ENCODE data around the gene SLC7A9. TPM values are rescaled to one million over a fixed set of nuclear protein-coding genes. Genes with fewer than 3 reads are reported as not detected.

The SLC7A9 gene
- polyA plus RNA-seq, 3 donors, result 0.13 TPM; not detected in 2

DNA sequence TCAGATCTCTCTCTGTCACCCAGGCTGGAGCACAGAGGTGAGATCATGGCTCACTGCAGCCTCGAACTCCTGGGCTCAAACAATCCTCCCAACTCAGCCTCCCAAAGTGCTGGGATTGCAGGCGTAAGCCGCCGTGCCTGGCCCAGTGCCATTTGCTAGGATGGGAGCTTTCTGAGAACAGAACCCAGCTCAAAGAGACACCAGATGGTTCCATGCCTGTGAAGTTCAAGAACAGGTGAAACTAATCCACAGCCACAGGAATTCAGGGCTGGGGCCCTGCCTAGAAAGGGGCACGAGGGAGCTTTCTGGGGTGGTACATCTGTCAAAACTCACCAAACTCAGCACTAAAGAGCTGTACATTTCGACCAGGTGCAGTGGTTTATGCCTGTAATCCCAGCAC, 4.2 kb downstream of the SLC7A9 start:
- Histone ChIP-seq H4K20me1 (ENCODE audit: insufficient read depth, low read length) (no peaks in the 10 kb centered on the region), H3K9ac (ENCODE audit: insufficient read depth, low read length, poor library complexity, severe bottlenecking) (no peak overlapping the region), H3K36me3 (replicated peaks in 1 of 2; ENCODE audit: control insufficient read depth in 1 of 2, insufficient read depth in 2 of 2, low read length in 2 of 2) (no peaks in the 10 kb centered on the region), H3K27ac (ENCODE audit: low read depth in 1 of 2, low read length in 2 of 2) (no peak overlapping the region), H2AFZ (ENCODE audit: insufficient read depth, low read depth, low read length, poor library complexity, severe bottlenecking) (no peak overlapping the region), H3K4me1 (ENCODE audit: control insufficient read depth in 1 of 2, insufficient read depth in 2 of 2, low read length in 2 of 2) (no peaks in the 10 kb centered on the region), H3K9me3 (replicated peaks in 1 of 2; ENCODE audit: control insufficient read depth in 1 of 2, insufficient read depth in 1 of 2, low read length in 2 of 2) (no peaks in the 10 kb centered on the region), H3K27me3 (ENCODE audit: control insufficient read depth in 2 of 2, insufficient read depth in 2 of 2, low read length in 2 of 2) (no peaks in the 10 kb centered on the region), H3K4me3 (replicated peaks in 1 of 3; ENCODE audit: low read depth in 2 of 3, low read length in 3 of 3) (no peak overlapping the region), H3K79me2 (ENCODE audit: insufficient read depth, low read length) (no peaks in the 10 kb centered on the region), H3K4me2 (replicated peaks; ENCODE audit: extremely low read depth, low read length, poor library complexity, severe bottlenecking) (no peak overlapping the region)
- Mint-ChIP-seq H3K27ac (no peak overlapping the region), H3K27me3 (ENCODE audit: low read depth in 3 of 3) (peaks cover 0 to 2% (median 0%) of the 10 kb centered on the region in 3 donors), H3K4me1 (no peaks in the 10 kb centered on the region), H3K36me3 (no peaks in the 10 kb centered on the region), H3K4me3 (no peak overlapping the region), H3K9me3 (peaks cover 0 to 2% (median 0%) of the 10 kb centered on the region in 7 donors)
- TF ChIP-seq, protein P1, sequence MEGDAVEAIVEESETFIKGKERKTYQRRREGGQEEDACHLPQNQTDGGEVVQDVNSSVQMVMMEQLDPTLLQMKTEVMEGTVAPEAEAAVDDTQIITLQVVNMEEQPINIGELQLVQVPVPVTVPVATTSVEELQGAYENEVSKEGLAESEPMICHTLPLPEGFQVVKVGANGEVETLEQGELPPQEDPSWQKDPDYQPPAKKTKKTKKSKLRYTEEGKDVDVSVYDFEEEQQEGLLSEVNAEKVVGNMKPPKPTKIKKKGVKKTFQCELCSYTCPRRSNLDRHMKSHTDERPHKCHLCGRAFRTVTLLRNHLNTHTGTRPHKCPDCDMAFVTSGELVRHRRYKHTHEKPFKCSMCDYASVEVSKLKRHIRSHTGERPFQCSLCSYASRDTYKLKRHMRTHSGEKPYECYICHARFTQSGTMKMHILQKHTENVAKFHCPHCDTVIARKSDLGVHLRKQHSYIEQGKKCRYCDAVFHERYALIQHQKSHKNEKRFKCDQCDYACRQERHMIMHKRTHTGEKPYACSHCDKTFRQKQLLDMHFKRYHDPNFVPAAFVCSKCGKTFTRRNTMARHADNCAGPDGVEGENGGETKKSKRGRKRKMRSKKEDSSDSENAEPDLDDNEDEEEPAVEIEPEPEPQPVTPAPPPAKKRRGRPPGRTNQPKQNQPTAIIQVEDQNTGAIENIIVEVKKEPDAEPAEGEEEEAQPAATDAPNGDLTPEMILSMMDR (IDR thresholded peaks at IDR 0.05), result no peak
- DNase-seq, result no peak
- WGBS (ENCODE audit: insufficient coverage), result 95% methylated on average over 3 of the region's 6 CpGs
- intact Hi-C loops (cut with micrococcal nuclease), result no loop called here

- Mint-ChIP-seq H3K9me3 (peaks cover 0 to 2% (median 0%) of the 10 kb centered on the region in 7 donors), H3K4me3 (no peak overlapping the region), H3K36me3 (no peaks in the 10 kb centered on the region), H3K27ac (no peak overlapping the region), H3K4me1 (no peaks in the 10 kb centered on the region), H3K27me3 (ENCODE audit: low read depth in 3 of 3) (peaks cover 0 to 2% (median 1%) of the 10 kb centered on the region in 3 donors)
- Histone ChIP-seq H3K27me3 (ENCODE audit: control insufficient read depth in 2 of 2, insufficient read depth in 2 of 2, low read length in 2 of 2) (no peaks in the 10 kb centered on the region), H4K20me1 (ENCODE audit: insufficient read depth, low read length) (no peaks in the 10 kb centered on the region), H2AFZ (ENCODE audit: insufficient read depth, low read depth, low read length, poor library complexity, severe bottlenecking) (no peak overlapping the region), H3K9ac (ENCODE audit: insufficient read depth, low read length, poor library complexity, severe bottlenecking) (no peak overlapping the region), H3K4me3 (replicated peaks in 1 of 3; ENCODE audit: low read depth in 2 of 3, low read length in 3 of 3) (no peak overlapping the region), H3K79me2 (ENCODE audit: insufficient read depth, low read length) (no peaks in the 10 kb centered on the region), H3K27ac (ENCODE audit: low read depth in 1 of 2, low read length in 2 of 2) (no peak overlapping the region), H3K36me3 (replicated peaks in 1 of 2; ENCODE audit: control insufficient read depth in 1 of 2, insufficient read depth in 2 of 2, low read length in 2 of 2) (no peaks in the 10 kb centered on the region), H3K4me2 (replicated peaks; ENCODE audit: extremely low read depth, low read length, poor library complexity, severe bottlenecking) (no peak overlapping the region), H3K9me3 (replicated peaks in 1 of 2; ENCODE audit: control insufficient read depth in 1 of 2, insufficient read depth in 1 of 2, low read length in 2 of 2) (no peaks in the 10 kb centered on the region), H3K4me1 (ENCODE audit: control insufficient read depth in 1 of 2, insufficient read depth in 2 of 2, low read length in 2 of 2) (no peaks in the 10 kb centered on the region)
- DNase-seq, result no peak
- TF ChIP-seq, protein P1 (IDR thresholded peaks at IDR 0.05), result no peak
- intact Hi-C loops (cut with micrococcal nuclease), result no loop called here
- WGBS (ENCODE audit: insufficient coverage), result 94% methylated on average over 27 of the region's 35 CpGs
These were observed 5.1 kb downstream of the SLC7A9 start for GRCh38 chr19:32864318-32865007.

All from CD14-positive monocyte (primary cell).